Fibroblast of peridontal ligament (primary cell): Measurements from ENCODE around the gene HES5.

Experiments used
- DNase-seq: peaks from one replicate; pipeline ENCODE4 v3.0.0-alpha.2; 2010; ENCODE audit errors: extremely low read depth

The HES5 gene

GRCh38 chr1:2501041-2501819 lies 28.8 kb downstream of the HES5 start:
- DNase-seq, result no peak

GRCh38 chr1:2499986-2500596 lies 30.0 kb downstream of the HES5 start:
- no peak for DNase-seq

- DNase-seq, result no peak
Measured at GRCh38 chr1:2499260-2499659, 30.8 kb downstream of the HES5 start.

- DNase-seq, result no peak
Measured at GRCh38 chr1:2498648-2499047, 31.4 kb downstream of the HES5 start.

- no peak for DNase-seq
Measured at GRCh38 chr1:2497891-2498290, 32.2 kb downstream of the HES5 start.

GRCh38 chr1:2496746-2497145 lies 33.3 kb downstream of the HES5 start:
- DNase-seq, result no peak

GRCh38 chr1:2496087-2496622 lies 33.9 kb downstream of the HES5 start:
- DNase-seq, result no peak

- DNase-seq, result no peak
Measured at GRCh38 chr1:2495546-2495945, 34.5 kb downstream of the HES5 start.

- DNase-seq, result no peak
Measured at GRCh38 chr1:2495026-2495425, 35.0 kb downstream of the HES5 start.

GRCh38 chr1:2494323-2494693 lies 35.8 kb downstream of the HES5 start:
- no peak for DNase-seq

GRCh38 chr1:2493691-2494322 lies 36.3 kb downstream of the HES5 start:
- DNase-seq, result no peak

GRCh38 chr1:2493218-2493617 lies 36.8 kb downstream of the HES5 start:
- no peak for DNase-seq

GRCh38 chr1:2492091-2492490 lies 38.0 kb downstream of the HES5 start:
- DNase-seq, result no peak

GRCh38 chr1:2489615-2490014 lies 40.4 kb downstream of the HES5 start:
- no peak for DNase-seq

- no peak for DNase-seq
Measured at GRCh38 chr1:2488688-2489087, 41.4 kb downstream of the HES5 start.

- no peak for DNase-seq
Measured at GRCh38 chr1:2486558-2486957, 43.5 kb downstream of the HES5 start.

- no peak for DNase-seq
Measured at GRCh38 chr1:2486041-2486440, 44.0 kb downstream of the HES5 start.

GRCh38 chr1:2483970-2484369 lies 46.1 kb downstream of the HES5 start:
- DNase-seq, result no peak

GRCh38 chr1:2483026-2483425 lies 47.0 kb downstream of the HES5 start:
- DNase-seq, result no peak

GRCh38 chr1:2482588-2482987 lies 47.5 kb downstream of the HES5 start:
- no peak for DNase-seq

- DNase-seq, result no peak
Measured at GRCh38 chr1:2481885-2482284, 48.2 kb downstream of the HES5 start.

GRCh38 chr1:2480986-2481364 lies 49.1 kb downstream of the HES5 start:
- no peak for DNase-seq
